GM21529 (cell line): ENCODE measurements around the gene BCAS3.

ENCODE experiments used
- ATAC-seq: cut with Tn5 transposase; IDR thresholded peaks from one replicate; pipeline ENCODE4 v1.9.1; 2021; ENCODE audit not compliant: unreplicated experiment

BCAS3 gene

GRCh38 chr17:61400717-61401388, 723.2 kb downstream of the BCAS3 start:
- no peak for ATAC-seq

DNA sequence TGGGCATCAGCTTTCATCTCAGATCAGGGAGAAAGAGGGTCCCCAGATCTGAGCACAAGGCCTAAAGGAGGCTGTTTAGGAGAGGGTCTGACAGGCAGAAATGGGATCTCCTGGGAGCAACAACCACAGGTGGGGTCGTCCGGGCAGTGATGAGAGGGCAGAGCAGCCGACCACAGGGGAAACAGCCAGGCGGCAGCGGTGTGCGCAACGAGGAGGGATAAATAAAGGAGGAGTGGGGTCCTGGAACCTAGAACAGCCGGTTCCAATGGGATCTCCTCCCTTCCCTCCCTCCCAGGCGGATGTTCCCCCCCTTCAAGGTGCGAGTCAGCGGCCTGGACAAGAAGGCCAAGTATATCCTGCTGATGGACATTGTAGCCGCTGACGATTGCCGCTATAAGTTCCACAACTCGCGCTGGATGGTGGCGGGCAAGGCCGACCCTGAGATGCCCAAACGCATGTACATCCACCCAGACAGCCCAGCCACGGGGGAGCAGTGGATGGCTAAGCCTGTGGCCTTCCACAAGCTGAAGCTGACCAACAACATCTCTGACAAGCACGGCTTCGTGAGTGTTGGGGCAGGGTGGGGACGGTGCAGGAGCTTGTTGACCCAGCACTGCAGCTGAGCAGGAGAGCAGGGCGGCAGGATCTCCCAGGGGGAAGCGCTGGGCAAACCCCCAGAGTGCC, 723.9 kb downstream of the BCAS3 start:
- no peak for ATAC-seq

DNA sequence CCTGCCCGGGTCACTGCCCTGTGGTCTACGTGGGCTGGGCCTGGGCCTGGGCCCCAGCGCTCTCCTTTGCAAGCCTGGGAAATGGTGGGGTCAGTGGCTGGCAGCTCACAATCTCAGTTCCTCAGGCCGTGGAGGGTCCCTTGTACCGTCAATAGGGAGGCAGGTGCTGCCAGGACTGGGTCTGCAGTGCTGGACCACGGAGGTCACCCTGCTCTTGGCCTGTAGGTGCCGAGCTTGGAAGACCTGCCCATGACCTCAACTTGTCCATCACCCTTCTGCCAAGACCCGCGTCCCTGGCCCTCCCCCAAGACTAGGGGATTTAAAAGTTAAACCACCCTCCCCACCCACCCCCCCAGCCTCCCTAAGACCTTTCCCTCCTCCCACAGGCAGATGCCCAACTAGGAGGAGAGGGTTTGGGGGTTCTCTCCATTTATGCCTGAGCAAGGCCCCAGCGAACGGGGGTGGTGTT, 724.5 kb downstream of the BCAS3 start:
- ATAC-seq = no peak

GRCh38 chr17:61402978-61403800, 725.5 kb downstream of the BCAS3 start:
- no peak for ATAC-seq

- no peak for ATAC-seq
These were observed 726.4 kb downstream of the BCAS3 start for GRCh38 chr17:61403801-61404662.

DNA sequence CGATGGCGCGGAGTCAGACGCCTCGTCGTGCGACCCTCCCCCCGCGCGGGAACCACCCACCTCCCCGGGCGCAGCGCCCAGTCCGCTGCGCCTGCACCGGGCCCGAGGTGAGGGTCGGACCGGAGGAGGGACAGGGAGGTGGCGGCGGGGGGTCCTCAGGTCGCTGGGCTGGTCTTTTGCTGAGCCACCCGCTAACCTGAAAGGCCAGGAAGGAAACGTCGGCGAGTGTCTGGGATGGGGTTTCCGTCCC, 726.9 kb downstream of the BCAS3 start:
- no peak for ATAC-seq

GRCh38 chr17:61404913-61405685, 727.4 kb downstream of the BCAS3 start:
- no peak for ATAC-seq

GRCh38 chr17:61405686-61406536, 728.3 kb downstream of the BCAS3 start:
- ATAC-seq = no peak

DNA sequence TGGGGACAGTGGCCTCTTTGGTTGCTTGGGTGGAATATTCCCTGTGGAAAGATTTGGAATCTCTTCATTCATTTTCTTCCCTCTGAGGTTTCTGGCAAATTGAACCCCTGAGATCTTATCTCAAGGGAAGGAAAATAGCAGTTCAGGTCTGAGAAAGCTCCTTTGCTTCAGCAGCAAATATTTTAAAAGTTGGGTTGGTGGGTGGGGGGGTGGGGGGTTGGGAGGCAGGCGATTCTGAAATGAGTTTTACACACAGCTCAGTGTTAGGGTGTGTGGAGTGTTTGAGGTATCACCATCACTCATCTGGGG, 728.8 kb downstream of the BCAS3 start:
- no peak for ATAC-seq

GRCh38 chr17:61406971-61407911, 729.6 kb downstream of the BCAS3 start:
- ATAC-seq = no peak

DNA sequence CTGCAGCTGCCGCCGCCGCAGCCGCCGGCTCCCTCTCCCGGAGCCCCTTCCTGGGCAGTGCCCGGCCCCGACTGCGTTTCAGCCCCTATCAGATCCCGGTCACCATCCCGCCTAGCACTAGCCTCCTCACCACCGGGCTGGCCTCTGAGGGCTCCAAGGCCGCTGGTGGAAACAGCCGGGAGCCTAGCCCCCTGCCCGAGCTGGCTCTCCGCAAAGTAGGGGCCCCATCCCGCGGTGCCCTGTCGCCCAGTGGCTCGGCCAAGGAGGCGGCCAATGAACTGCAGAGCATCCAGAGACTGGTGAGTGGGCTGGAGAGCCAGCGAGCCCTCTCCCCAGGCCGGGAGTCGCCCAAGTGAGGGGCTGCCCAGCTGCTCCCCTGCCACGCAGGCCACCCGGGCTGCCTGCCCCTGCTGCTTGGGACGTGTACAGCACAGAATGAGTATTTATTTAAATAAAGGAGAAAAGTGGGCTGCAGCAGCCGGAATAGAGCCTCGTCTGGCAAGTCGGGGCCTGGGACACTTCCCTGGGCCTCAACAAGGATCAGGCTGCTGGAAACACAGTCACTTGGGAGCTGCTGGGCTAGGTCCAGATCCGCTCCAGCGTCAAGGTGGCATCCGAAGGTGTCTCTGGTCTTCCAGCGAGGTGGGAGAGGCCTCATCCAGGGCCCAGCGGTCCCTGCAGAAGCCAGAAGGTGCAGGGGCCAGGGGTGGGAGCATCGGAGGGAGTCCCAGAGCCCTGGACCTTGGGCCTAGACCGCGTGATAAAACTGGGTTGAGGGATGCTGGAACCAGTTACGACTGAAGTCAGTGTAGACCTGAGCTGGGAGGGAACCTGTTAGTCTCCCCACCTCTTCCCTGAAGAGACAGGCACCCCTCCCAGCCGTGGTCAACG, 730.7 kb downstream of the BCAS3 start:
- no peak for ATAC-seq

DNA sequence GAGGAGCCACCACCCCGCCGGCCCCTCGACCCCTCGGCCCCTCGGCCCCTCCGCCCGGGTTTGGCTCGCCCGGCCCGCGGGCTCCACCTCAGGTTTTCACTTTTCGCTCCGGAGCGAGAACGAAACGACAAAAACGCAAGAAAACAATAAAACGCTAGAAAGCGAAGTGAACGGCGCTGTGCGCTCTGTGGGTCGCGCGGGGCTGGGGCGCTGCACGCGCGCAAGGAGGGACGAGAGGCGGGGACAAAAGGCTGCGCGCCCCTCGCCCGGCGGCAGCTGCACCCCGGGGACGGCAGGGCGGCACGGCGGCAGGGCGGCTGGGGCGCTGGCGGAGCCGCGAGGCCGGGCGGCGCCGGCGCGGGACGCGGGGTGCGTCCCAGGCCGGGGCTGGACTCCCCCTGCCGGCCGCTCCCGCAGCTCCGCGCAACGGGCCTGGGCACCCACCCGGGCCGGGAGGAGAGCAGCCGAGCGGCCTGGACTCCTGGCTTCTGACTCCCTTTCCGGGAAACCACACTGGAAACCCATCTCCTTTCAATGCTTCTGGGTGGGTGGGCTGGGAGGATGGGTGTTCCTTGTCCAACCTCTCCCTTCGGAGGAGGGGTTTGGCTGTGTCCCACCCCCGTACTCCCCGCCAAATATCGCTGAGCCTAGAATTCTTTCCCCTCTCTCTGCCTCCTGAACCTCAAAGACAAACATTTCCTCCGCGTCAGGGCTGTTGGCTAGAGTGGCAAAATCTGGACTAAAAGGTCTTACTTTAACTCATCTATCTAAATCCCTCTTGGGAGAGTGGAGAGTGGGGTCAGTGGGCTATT, 731.9 kb downstream of the BCAS3 start:
- ATAC-seq = no peak

DNA sequence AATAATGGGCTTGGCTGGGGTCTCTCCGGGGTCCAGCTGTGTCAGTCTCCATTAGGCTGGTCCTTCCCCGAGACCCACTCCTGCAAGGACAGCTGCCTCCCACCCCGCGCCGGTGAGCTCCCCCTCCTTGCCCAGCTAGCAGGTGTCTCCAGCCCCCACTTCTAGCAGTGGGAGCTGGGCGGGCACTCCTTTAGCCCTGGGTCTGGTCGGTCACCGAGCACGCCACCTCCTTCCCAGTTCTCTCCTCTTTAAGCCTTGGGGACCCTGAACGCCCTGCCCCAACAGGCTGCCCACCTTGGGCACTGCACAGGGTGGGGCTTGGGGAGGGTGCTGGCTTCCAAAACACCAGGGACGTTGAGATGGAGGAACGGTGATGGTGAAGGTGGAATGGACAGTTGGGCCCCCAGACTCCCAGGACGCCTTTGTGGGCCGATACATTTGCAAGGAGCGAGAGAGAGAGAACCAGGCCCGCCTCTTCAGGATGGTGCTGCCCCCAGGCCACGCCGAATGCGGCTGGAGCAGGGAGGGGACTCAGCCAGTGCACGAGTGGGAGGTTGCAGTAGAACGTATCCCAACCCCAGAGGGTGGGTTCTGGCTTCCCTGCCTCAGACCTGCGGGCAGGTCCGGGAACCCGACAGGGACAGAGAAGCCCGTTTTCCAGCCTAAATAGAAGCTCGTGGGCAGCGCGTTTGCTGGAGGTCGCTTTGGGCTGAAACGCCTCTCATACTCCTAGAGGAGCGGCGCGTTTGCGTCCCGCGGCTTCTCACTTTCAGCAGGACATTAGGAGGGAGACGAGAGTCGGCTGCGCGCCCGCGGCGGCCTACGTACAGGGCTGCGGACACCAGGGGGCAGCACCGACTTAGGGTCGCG, 732.7 kb downstream of the BCAS3 start:
- no peak for ATAC-seq

DNA sequence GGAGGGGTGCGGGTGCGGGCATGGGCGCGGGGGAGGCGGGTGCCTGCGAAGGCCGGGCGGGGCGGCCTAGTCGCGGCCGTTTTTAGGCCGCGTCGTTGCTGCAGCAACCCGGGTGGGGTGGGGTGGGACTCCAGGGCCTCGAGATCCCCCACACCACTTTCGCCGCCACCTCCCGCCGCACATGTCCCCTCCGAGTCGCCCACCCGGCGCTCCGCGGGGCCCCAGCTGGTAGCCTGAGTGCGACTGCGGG, 733.3 kb downstream of the BCAS3 start:
- ATAC-seq = no peak

DNA sequence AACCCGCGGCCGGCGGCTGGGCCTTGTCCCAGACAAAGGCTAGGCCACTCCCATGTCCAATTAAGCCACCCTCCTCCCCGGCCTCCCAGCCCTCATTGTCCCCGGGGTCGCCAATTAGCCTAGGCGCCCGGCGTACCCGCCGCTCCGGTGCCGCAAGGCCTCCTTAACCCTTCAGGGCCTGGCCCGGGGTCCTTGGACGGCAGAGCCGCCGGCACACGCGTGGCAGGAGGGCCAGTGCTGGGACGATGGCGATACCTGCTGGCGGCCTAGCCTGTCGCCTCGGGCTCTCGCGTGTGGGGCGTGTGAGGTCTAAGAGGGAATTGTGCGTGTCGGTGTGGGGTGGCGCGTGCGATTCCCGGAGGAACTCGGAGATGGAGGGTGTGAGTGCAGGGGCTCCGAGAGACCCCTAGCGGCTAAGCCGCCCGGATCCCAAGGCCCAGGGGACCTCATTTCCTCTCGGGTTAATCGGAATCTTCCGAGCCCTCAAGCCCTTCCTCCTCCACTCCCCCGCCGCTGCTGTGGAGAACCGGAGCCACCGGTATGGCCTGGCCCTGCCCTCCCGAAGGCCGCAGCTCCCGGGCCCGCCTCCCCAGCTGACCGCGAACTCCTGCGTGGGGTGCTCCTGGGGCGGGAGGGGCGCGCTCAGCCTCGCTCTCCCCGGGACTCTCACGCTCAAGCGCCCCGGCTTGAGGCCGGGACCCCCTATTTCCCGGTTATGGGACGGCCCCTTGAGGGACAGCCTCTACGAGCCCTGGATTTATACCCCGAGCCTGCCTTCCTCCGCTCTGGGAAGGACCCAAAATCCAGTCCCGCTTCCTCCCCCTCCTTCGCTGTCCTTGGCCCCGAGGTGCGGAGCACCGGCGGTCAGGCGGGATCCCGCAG, 733.9 kb downstream of the BCAS3 start:
- ATAC-seq = no peak
